ENCODE results near the gene MSX2. TPM values are rescaled to one million over a fixed set of nuclear protein-coding genes. Genes with fewer than 3 reads are reported as not detected.

Gene MSX2
- total RNA-seq, 1 experiment from 2014 or later, result 5.6 TPM

- intact Hi-C loops (cut with micrococcal nuclease), result no loop called here
- CTCF ChIA-PET, result interaction anchor here (0.6 to 1.5 kb wide), 4 partner anchors 18 to 364 kb away, joined by 3 to 6 read pairs (median 4); no protein-coding TSS in a partner anchor
- BruUV-seq (replicated peaks), result no TSS peak
- no peaks in the 10 kb centered on the region for H3K36me3 Mint-ChIP-seq (ENCODE audit: insufficient read depth, unreplicated experiment)
- peaks cover 37% of the 10 kb centered on the region for H3K27me3 Mint-ChIP-seq (ENCODE audit: insufficient read depth, unreplicated experiment)
- no peak overlapping the region for H3K4me3 Mint-ChIP-seq (ENCODE audit: unreplicated experiment)
- no peak overlapping the region for H3K27ac Mint-ChIP-seq (ENCODE audit: low read depth, unreplicated experiment)
- POLR2A ChIA-PET, result no interaction called here
- TF ChIP-seq CTCF (IDR thresholded peaks at IDR 0.05; ENCODE audit: unreplicated experiment), result no peak
- peaks cover 7% of the 10 kb centered on the region for H3K4me1 Mint-ChIP-seq (ENCODE audit: insufficient read depth, unreplicated experiment)
- H3K9me3 Mint-ChIP-seq (ENCODE audit: unreplicated experiment), result no peaks in the 10 kb centered on the region
- no peak for DNase-seq (ENCODE audit: unreplicated experiment)
These were observed 49.0 kb downstream of the MSX2 start for GRCh38 chr5:174773371-174773770.

- Mint-ChIP-seq H3K9me3 (ENCODE audit: unreplicated experiment) (no peaks in the 10 kb centered on the region), H3K4me3 (ENCODE audit: unreplicated experiment) (no peak overlapping the region), H3K27me3 (ENCODE audit: insufficient read depth, unreplicated experiment) (peaks cover 37% of the 10 kb centered on the region), H3K27ac (ENCODE audit: low read depth, unreplicated experiment) (no peak overlapping the region), H3K4me1 (ENCODE audit: insufficient read depth, unreplicated experiment) (peaks cover 7% of the 10 kb centered on the region), H3K36me3 (ENCODE audit: insufficient read depth, unreplicated experiment) (no peaks in the 10 kb centered on the region)
- intact Hi-C loops (cut with micrococcal nuclease), result no loop called here
- TF ChIP-seq CTCF (IDR thresholded peaks at IDR 0.05; ENCODE audit: unreplicated experiment), result no peak
- DNase-seq (ENCODE audit: unreplicated experiment), result no peak
- CTCF ChIA-PET, result interaction anchor here (0.6 to 1.6 kb wide), 6 partner anchors 17 to 368 kb away, joined by 3 to 8 read pairs (median 4); no protein-coding TSS in a partner anchor
- no TSS peak for BruUV-seq (replicated peaks)
- POLR2A ChIA-PET, result interaction anchor here (0.6 to 0.7 kb wide), 2 partner anchors 16 to 51 kb away, joined by 4 read pairs; partner anchors contain the start of gene MSX2
These were observed 50.7 kb downstream of the MSX2 start for GRCh38 chr5:174775081-174775480.

GRCh38 chr5:174777111-174777510 is 52.7 kb downstream of the MSX2 start:
- ChIA-PET POLR2A (interaction anchor here (1.2 kb wide), 1 partner anchor 618 kb away, joined by 3 read pairs; no protein-coding TSS in a partner anchor), CTCF (interaction anchor here (0.6 to 3.4 kb wide), 7 partner anchors 10 to 357 kb away, joined by 3 to 29 read pairs (median 5); no protein-coding TSS in a partner anchor)
- Mint-ChIP-seq H3K9me3 (ENCODE audit: unreplicated experiment) (no peaks in the 10 kb centered on the region), H3K27ac (ENCODE audit: low read depth, unreplicated experiment) (no peak overlapping the region), H3K4me1 (ENCODE audit: insufficient read depth, unreplicated experiment) (peaks cover 7% of the 10 kb centered on the region), H3K27me3 (ENCODE audit: insufficient read depth, unreplicated experiment) (peaks cover 21% of the 10 kb centered on the region), H3K36me3 (ENCODE audit: insufficient read depth, unreplicated experiment) (no peaks in the 10 kb centered on the region), H3K4me3 (ENCODE audit: unreplicated experiment) (no peak overlapping the region)
- no peak for TF ChIP-seq CTCF (IDR thresholded peaks at IDR 0.05; ENCODE audit: unreplicated experiment)
- intact Hi-C loops (cut with micrococcal nuclease), result no loop called here
- DNase-seq (ENCODE audit: unreplicated experiment), result no peak
- no TSS peak for BruUV-seq (replicated peaks)

- DNase-seq (ENCODE audit: unreplicated experiment), result no peak
- no peak for TF ChIP-seq CTCF (IDR thresholded peaks at IDR 0.05; ENCODE audit: unreplicated experiment)
- Mint-ChIP-seq H3K27ac (ENCODE audit: low read depth, unreplicated experiment) (no peak overlapping the region), H3K36me3 (ENCODE audit: insufficient read depth, unreplicated experiment) (no peaks in the 10 kb centered on the region), H3K9me3 (ENCODE audit: unreplicated experiment) (no peaks in the 10 kb centered on the region), H3K27me3 (ENCODE audit: insufficient read depth, unreplicated experiment) (peaks cover 17% of the 10 kb centered on the region), H3K4me3 (ENCODE audit: unreplicated experiment) (no peak overlapping the region), H3K4me1 (ENCODE audit: insufficient read depth, unreplicated experiment) (peaks cover 7% of the 10 kb centered on the region)
- intact Hi-C loops (cut with micrococcal nuclease), result no loop called here
- no TSS peak for BruUV-seq (replicated peaks)
- POLR2A ChIA-PET, result interaction anchor here (0.5 to 1.2 kb wide), 2 partner anchors 29 to 619 kb away, joined by 3 read pairs; no protein-coding TSS in a partner anchor
- CTCF ChIA-PET, result interaction anchor here (0.6 to 3.4 kb wide), 8 partner anchors 9 to 358 kb away, joined by 3 to 29 read pairs (median 4); no protein-coding TSS in a partner anchor
These were observed 53.2 kb downstream of the MSX2 start for GRCh38 chr5:174777583-174777982.

Small RNA genes lying within 50 kb of the gene (microRNA-seq; reads per million reads assigned to microRNA genes)
- not detected for gene MIR4634

Measured in MCF 10A (cell line).